GM12878 (cell line): ENCODE measurements around the gene SMG6. TPM values are rescaled to one million over a fixed set of nuclear protein-coding genes. Genes with fewer than 3 reads are reported as not detected.

Source experiments
- BACH1 ChIP-seq: fragments of 450-650 bp; IDR thresholded peaks from 2 replicates; pipeline ENCODE4 v1.6.1; 2017; ENCODE audit warnings: mild to moderate bottlenecking, borderline replicate concordance
- BRCA1 ChIP-seq: IDR thresholded peaks from 2 replicates; pipeline ENCODE4 v1.6.1; 2011; ENCODE audit warnings: low read depth, low read length, improper control_type of control experiment
- CHD4 ChIP-seq: fragments of 200-600 bp; sonication (generic); IDR thresholded peaks from 2 replicates; pipeline ENCODE4 v1.6.1; 2016; ENCODE audit warnings: mild to moderate bottlenecking
- ELK1 ChIP-seq: IDR thresholded peaks from 2 replicates; pipeline ENCODE4 v1.6.1; 2012; ENCODE audit warnings: low read depth, low read length, improper control_type of control experiment
- EZH2 ChIP-seq: IDR thresholded peaks from 2 replicates; pipeline ENCODE4 v1.6.1; 2012; ENCODE audit warnings: low read depth, mild to moderate bottlenecking, control low read depth, inconsistent platforms, low read length, borderline replicate concordance; ENCODE audit not compliant: control insufficient read depth
- MTA3 ChIP-seq: IDR thresholded peaks from 2 replicates; pipeline ENCODE4 v1.6.1; 2012; ENCODE audit warnings: low read length, inconsistent platforms, borderline replicate concordance
- NBN ChIP-seq: fragments of 450-650 bp; IDR thresholded peaks from 2 replicates; pipeline ENCODE4 v1.6.1; 2016
- NFIC ChIP-seq: IDR thresholded peaks from 2 replicates; pipeline ENCODE4 v1.6.1; 2012; ENCODE audit warnings: low read depth, mild to moderate bottlenecking, inconsistent platforms, low read length, moderate library complexity
- NR2C2 ChIP-seq: IDR thresholded peaks from 2 replicates; pipeline ENCODE4 v1.6.1; 2011; ENCODE audit warnings: borderline replicate concordance, low read depth; ENCODE audit not compliant: control insufficient read depth, insufficient read length
- RAD21 ChIP-seq: IDR thresholded peaks from 2 replicates; pipeline ENCODE4 v1.6.1; 2011; ENCODE audit warnings: mild to moderate bottlenecking, low read depth, low read length, moderate library complexity; ENCODE audit not compliant: insufficient read depth
- RBBP5 ChIP-seq: fragments of 200-600 bp; sonication (generic); conservative IDR thresholded peaks from 2 replicates; pipeline ENCODE4 v1.6.1; 2016
- SPI1 ChIP-seq: IDR thresholded peaks from 2 replicates; pipeline ENCODE4 v1.6.1; 2011; ENCODE audit warnings: low read depth, mild to moderate bottlenecking, low read length, moderate library complexity, borderline replicate concordance; ENCODE audit not compliant: insufficient read depth
- SREBF1 ChIP-seq: IDR thresholded peaks from 2 replicates; pipeline ENCODE4 v1.6.1; 2012; ENCODE audit warnings: mild to moderate bottlenecking, low read length
- STAT1 ChIP-seq: fragments of 450-650 bp; conservative IDR thresholded peaks from 2 replicates; pipeline ENCODE4 v1.6.1; 2014; ENCODE audit warnings: antibody characterized with exemption, mild to moderate bottlenecking
- SUZ12 ChIP-seq: fragments of 200-600 bp; sonication (generic); IDR thresholded peaks from one replicate; pipeline ENCODE4 v1.6.1; 2018; ENCODE audit warnings: antibody characterized with exemption, mild to moderate bottlenecking; ENCODE audit not compliant: unreplicated experiment
- polyA plus RNA-seq, 11 experiments: library from polyadenylated mRNA; depleted of rRNA in 4 of 11; unstranded in 6 of 11; stranded (reverse) in 5 of 11; fragments of >200 nt; fragmentation: Nextera tagmentation in 4 of 11; fragmentation: Illumina TruSeq in 1 of 11; extraction: Ambion mirVana in 4 of 11; extraction: Trizol in 1 of 11; gene quantifications; 1 replicate in 1 of 11; 2 replicates in 10 of 11; pipeline versions ENCODE4 v1.2.1 to v1.2.3, GENCODE V29; 2011 to 2016; ENCODE audit warnings: inconsistent platforms in 2 of 11, missing spikeins in 2 of 11, low read depth in 1 of 11
- total RNA-seq, 4 experiments: library from RNA; depleted of rRNA in 3 of 4; stranded (reverse); fragments of >200 nt in 3 of 4; fragmentation: Illumina TruSeq in 1 of 4; extraction: Trizol in 1 of 4; gene quantifications; 2 replicates each; pipeline versions ENCODE4 v1.2.1 to v1.2.3, GENCODE V29; 2013 to 2021
- TF ChIP-seq, protein P1 (sequence below): IDR thresholded peaks from 2 replicates; pipeline ENCODE4 v1.6.1; 2012; ENCODE audit warnings: low read length, inconsistent platforms
- TF ChIP-seq, protein P2 (sequence below): fragments of 450-650 bp; conservative IDR thresholded peaks from 2 replicates; pipeline ENCODE4 v1.6.1; 2017; ENCODE audit warnings: mild to moderate bottlenecking, moderate library complexity

SMG6 gene
- total and polyA plus RNA-seq, 10 of the 15 experiments (the other 5 are each of a cell fraction or from before 2014, with no cell fraction given): 0.58 to 28.7 (median 15.7) TPM

DNA sequence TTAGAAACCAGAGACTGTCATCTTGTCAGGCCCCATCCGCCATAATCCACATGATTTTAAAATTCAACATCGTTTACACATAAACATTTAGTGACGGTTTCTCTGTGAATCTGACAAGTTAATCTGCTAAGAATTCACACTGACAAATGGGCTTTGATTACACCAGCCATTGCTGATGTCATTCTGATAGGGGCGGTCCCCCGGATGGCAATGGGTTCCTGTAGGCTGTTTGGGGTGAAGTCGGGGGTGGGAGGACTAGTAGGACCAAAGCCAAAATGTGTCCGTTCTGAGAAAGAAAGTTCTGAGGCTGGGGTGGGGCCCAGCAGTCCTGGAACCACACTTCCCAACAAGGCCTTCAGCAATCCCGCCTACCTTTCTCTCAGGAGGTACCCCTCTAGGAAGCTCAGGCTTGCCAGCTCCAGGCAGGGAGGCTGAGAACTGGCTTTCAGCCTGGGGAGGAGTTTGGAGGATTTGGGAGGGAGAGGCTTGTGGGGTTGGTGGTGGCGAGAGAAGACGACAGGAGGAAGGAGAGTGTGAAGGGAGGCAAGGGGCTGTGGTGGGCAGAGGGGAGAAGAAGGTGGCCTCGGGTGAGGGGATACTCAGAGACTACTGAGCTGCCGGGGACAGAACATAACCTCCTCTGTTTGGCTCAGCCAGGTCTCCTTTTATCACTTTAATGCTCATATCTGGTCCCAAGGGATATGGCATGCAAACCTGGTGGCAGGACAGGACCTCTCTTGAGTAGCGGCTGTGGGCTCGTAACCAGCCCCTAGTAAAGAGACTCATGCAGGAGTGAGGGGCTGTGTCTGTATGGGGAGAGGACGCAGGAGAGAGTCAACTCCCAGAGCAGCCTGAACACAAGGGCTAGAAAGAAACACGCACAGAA, 240.1 kb downstream of the SMG6 start (continued):
- TF ChIP-seq NR2C2 (no peak), MTA3 (peak; percentile 71), BACH1 (no peak), NBN (no peak), SREBF1 (no peak), SPI1 (no peak), CHD4 (no peak), BRCA1 (no peak), EZH2 (no peak), SUZ12 (no peak), RAD21 (no peak), STAT1 (no peak), NFIC (peak; percentile 27; the same call in 1 of the 2 replicates), ELK1 (no peak), RBBP5 (no peak)
- TF ChIP-seq, protein P1, sequence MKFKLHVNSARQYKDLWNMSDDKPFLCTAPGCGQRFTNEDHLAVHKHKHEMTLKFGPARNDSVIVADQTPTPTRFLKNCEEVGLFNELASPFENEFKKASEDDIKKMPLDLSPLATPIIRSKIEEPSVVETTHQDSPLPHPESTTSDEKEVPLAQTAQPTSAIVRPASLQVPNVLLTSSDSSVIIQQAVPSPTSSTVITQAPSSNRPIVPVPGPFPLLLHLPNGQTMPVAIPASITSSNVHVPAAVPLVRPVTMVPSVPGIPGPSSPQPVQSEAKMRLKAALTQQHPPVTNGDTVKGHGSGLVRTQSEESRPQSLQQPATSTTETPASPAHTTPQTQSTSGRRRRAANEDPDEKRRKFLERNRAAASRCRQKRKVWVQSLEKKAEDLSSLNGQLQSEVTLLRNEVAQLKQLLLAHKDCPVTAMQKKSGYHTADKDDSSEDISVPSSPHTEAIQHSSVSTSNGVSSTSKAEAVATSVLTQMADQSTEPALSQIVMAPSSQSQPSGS: no peak
- TF ChIP-seq, protein P2, sequence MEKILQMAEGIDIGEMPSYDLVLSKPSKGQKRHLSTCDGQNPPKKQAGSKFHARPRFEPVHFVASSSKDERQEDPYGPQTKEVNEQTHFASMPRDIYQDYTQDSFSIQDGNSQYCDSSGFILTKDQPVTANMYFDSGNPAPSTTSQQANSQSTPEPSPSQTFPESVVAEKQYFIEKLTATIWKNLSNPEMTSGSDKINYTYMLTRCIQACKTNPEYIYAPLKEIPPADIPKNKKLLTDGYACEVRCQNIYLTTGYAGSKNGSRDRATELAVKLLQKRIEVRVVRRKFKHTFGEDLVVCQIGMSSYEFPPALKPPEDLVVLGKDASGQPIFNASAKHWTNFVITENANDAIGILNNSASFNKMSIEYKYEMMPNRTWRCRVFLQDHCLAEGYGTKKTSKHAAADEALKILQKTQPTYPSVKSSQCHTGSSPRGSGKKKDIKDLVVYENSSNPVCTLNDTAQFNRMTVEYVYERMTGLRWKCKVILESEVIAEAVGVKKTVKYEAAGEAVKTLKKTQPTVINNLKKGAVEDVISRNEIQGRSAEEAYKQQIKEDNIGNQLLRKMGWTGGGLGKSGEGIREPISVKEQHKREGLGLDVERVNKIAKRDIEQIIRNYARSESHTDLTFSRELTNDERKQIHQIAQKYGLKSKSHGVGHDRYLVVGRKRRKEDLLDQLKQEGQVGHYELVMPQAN: no peak
